Heart right ventricle (tissue), 16 donors: ENCODE measurements around the gene S1PR1. TPM values are rescaled to one million over a fixed set of nuclear protein-coding genes. Genes with fewer than 3 reads are reported as not detected.

Experiments
- ATAC-seq, 8 donors: fragments of 200-7000 bp; cut with Tn5 transposase; one replicate each; pipeline ENCODE4 v1.9.1; 2020; ENCODE audit warnings: mild to moderate bottlenecking in 8 of 8, moderate library complexity in 8 of 8, moderate number of reproducible peaks in 1 of 8
- DNase-seq, 2 donors: peaks; one replicate each; pipeline ENCODE4 v3.0.0-alpha.2; 2020
- H3K27ac ChIP-seq, 10 donors: fragments of 200-600 bp; sonication (generic) in 2 of 10; one replicate each; pipeline versions ENCODE4 v1.5.0 to v1.8.0; 2020 to 2022; ENCODE audit warnings: mild to moderate bottlenecking in 3 of 10
- H3K27me3 ChIP-seq, 7 donors: fragments of 200-600 bp; one replicate each; pipeline ENCODE4 v1.8.0; 2021 to 2022; ENCODE audit warnings: mild to moderate bottlenecking in 2 of 7
- H3K36me3 ChIP-seq, 9 donors: fragments of 200-600 bp; sonication (generic) in 1 of 9; one replicate each; pipeline versions ENCODE4 v1.5.0 to v1.8.0; 2020 to 2022; ENCODE audit warnings: mild to moderate bottlenecking in 2 of 9
- H3K4me1 ChIP-seq, 9 donors: fragments of 200-600 bp; sonication (generic) in 1 of 9; one replicate each; pipeline versions ENCODE4 v1.5.0 to v1.8.0; 2020 to 2022; ENCODE audit warnings: mild to moderate bottlenecking in 4 of 9
- H3K4me3 ChIP-seq, 10 donors: fragments of 200-600 bp; sonication (generic) in 2 of 10; one replicate each; pipeline versions ENCODE4 v1.5.0 to v1.8.0; 2020 to 2022; ENCODE audit warnings: mild to moderate bottlenecking in 7 of 10, moderate library complexity in 2 of 10
- H3K9me3 ChIP-seq, 11 donors: fragments of 200-600 bp in 10 of 11; sonication (generic) in 2 of 11; one replicate each; pipeline versions ENCODE4 v1.5.0 to v1.8.0; 2013 to 2022; ENCODE audit warnings: mild to moderate bottlenecking in 2 of 11, control low read depth in 1 of 11, moderate library complexity in 1 of 11
- CTCF ChIP-seq, 9 donors: fragments of 200-600 bp; sonication (generic) in 2 of 9; IDR thresholded peaks; one replicate each; pipeline versions ENCODE4 v1.5.0 to v1.8.0; 2021 to 2022; ENCODE audit warnings: antibody characterized with exemption in 9 of 9, mild to moderate bottlenecking in 5 of 9, moderate library complexity in 1 of 9
- WGBS, 2 donors: extraction: QIAGEN DNeasy Blood & Tissue Kit; methylation state at CpG; one replicate each; pipeline ENCODE4 v1.1.7; 2013; ENCODE audit warnings: inconsistent platforms in 1 of 2; 5-methylcytosine and 5-hydroxymethylcytosine counted together
- intact Hi-C, 10 donors: fragments of 100-400 bp; cut with DNase I; formaldehyde crosslinking; loops; one replicate each; pipeline versions ENCODE4 v1.11.1 to v1.14.2; 2022
- polyA plus RNA-seq, 2 donors: library from polyadenylated mRNA; stranded (reverse); fragments of 200-250 nt; gene quantifications; one replicate each; pipeline ENCODE4 v1.2.3, GENCODE V29; 2013
- total RNA-seq, 10 donors: library from RNA; stranded (reverse); fragmentation: NEBNext Ultra II Directional in 3 of 10; extraction: Animal tissue kit (Norgen Biotek cat#: 25700) in 3 of 10; gene quantifications; one replicate each; pipeline versions ENCODE4 v1.2.1 to v1.2.4, GENCODE V29; 2021 to 2023
- donor health status: Arrhythmogenic right ventricular cardiomyopathy.
- donor health status: ischemic (EF 13 %, LVEDD 7.1; RV severe dilation, severe dysfunction).
- donor health status: healthy with polysubstance abuse.
- donor health status: DM: no; HTN: yes; CAD: no.
- donor health status: DM: no; HTN: no; CAD: no.
- donor health status: ischemic (EF 25% LVEDD 6.9; RV normal size, moderate dysfunction).
- donor health status: ischemic (EF 25% LVEDD 5.7; RV mildly dilated, moderate dysfunction).
- donor health status: healthy.
- donor health status: DM: yes; HTN: yes; CAD: no.
- donor health status: Ischemic cardiomyopathy.
- donor health status: ischemic (EF 35%, LVEDD 5.7; RV mildly dilated, moderate dysfunction).
- donor health status: nonischemic (EF 11% LVEDD 7.7; RV severe dilation, severe dysfunction).
- donor health status: DM: yes; HTN: yes; CAD: no.
- donor health status: PGD.
- donor health status: ischemic (EF 29% LVEDD 5.4; RV normal size, mild dysfunction).
- donor health status: nonischemic (EF 23%, LVEDD 6.1; RV moderate dilation, normal function).

Gene S1PR1
- total and polyA plus RNA-seq, 12 donors, result 37.4 to 82.2 (median 53.2) TPM

- H3K4me1 ChIP-seq, result peaks cover 0 to 75% (median 35%) of the 10 kb centered on the region in 9 donors
- no peaks in the 10 kb centered on the region for H3K9me3 ChIP-seq
- WGBS, 2 donors, result 48 to 60% methylated on average over 2 of the region's 2 CpGs
- intact Hi-C loops, result loop anchor here in 2 of 10 donors (5.0 kb wide), 2 partner anchors 45 to 320 kb away; no protein-coding TSS in a partner anchor
- no peaks in the 10 kb centered on the region for H3K27me3 ChIP-seq
- H3K27ac ChIP-seq, result peak overlapping the region; percentile 27 to 99 (median 96)
- DNase-seq, result peak in 1 of 2 donors; percentile 51
- TF ChIP-seq CTCF (IDR thresholded peaks at IDR 0.05), result no peak
- peak in 6 of 8 donors; percentile 9 to 29 (median 20) for ATAC-seq
- peaks cover 0 to 47% (median 0%) of the 10 kb centered on the region in 9 donors for H3K36me3 ChIP-seq
- H3K4me3 ChIP-seq, result peak overlapping the region in 2 of 10 donors; percentile 57 to 73
Measured at GRCh38 chr1:101242324-101243050, 5.7 kb downstream of the S1PR1 start.

- no peak for DNase-seq
- TF ChIP-seq CTCF (IDR thresholded peaks at IDR 0.05), result no peak
- Histone ChIP-seq H3K27me3 (no peaks in the 10 kb centered on the region), H3K4me3 (no peak overlapping the region), H3K4me1 (peaks cover 0 to 75% (median 31%) of the 10 kb centered on the region in 9 donors), H3K36me3 (peaks cover 0 to 47% (median 0%) of the 10 kb centered on the region in 9 donors), H3K9me3 (no peaks in the 10 kb centered on the region), H3K27ac (peak overlapping the region in 9 of 10 donors; percentile 15 to 98 (median 76))
- WGBS, 2 donors, result 48 to 53% methylated on average over 3 of the region's 3 CpGs
- no peak for ATAC-seq
- intact Hi-C loops, result loop anchor here in 2 of 10 donors (5.0 kb wide), 2 partner anchors 44 to 321 kb away; no protein-coding TSS in a partner anchor
Measured at GRCh38 chr1:101243751-101244150, 6.9 kb downstream of the S1PR1 start.

- no peak for TF ChIP-seq CTCF (IDR thresholded peaks at IDR 0.05)
- intact Hi-C loops, result loop anchor here in 2 of 10 donors (5.0 kb wide), 2 partner anchors 42 to 323 kb away; no protein-coding TSS in a partner anchor
- H3K27ac ChIP-seq, result peak overlapping the region in 5 of 10 donors; percentile 29 to 98 (median 76)
Measured at GRCh38 chr1:101244842-101245241, 8.0 kb downstream of the S1PR1 start.

GRCh38 chr1:101245246-101245927, 8.6 kb downstream of the S1PR1 start:
- H3K27me3 ChIP-seq, result no peaks in the 10 kb centered on the region
- H3K4me1 ChIP-seq, result peaks cover 0 to 64% (median 27%) of the 10 kb centered on the region in 9 donors
- DNase-seq (no peak), ATAC-seq (no peak)
- H3K27ac ChIP-seq, result peak overlapping the region in 5 of 10 donors; percentile 17 to 98 (median 46)
- 63 to 71% methylated on average over 2 of the region's 2 CpGs for WGBS, 2 donors
- H3K36me3 ChIP-seq, result peaks cover 0 to 32% (median 0%) of the 10 kb centered on the region in 9 donors
- intact Hi-C loops, result no loop called here
- H3K9me3 ChIP-seq, result no peaks in the 10 kb centered on the region
- H3K4me3 ChIP-seq, result no peak overlapping the region
- TF ChIP-seq CTCF (IDR thresholded peaks at IDR 0.05), result no peak

More at GRCh38 chr1:101244842-101245241, 8.0 kb downstream of the S1PR1 start:
- ATAC-seq (peak in 2 of 8 donors; percentile 38 to 51), DNase-seq (no peak)
- Histone ChIP-seq H3K36me3 (peaks cover 0 to 37% (median 0%) of the 10 kb centered on the region in 9 donors), H3K27me3 (no peaks in the 10 kb centered on the region), H3K4me3 (no peak overlapping the region), H3K4me1 (peaks cover 0 to 69% (median 27%) of the 10 kb centered on the region in 9 donors), H3K9me3 (no peaks in the 10 kb centered on the region)
- WGBS, 2 donors, result 59 to 62% methylated on average over 5 of the region's 5 CpGs
